Activated CD4-positive, alpha-beta T cell treated with anti-CD3 and anti-CD28 coated beads, Interleukin-2, amount 50 U/mL, for 4 hours (primary cell): ENCODE data around the gene LBHD1.

ENCODE experiments used
- DNase-seq, 2 experiments: peaks; one replicate each; pipeline ENCODE4 v3.0.0-alpha.2; 2020

The LBHD1 gene

DNA sequence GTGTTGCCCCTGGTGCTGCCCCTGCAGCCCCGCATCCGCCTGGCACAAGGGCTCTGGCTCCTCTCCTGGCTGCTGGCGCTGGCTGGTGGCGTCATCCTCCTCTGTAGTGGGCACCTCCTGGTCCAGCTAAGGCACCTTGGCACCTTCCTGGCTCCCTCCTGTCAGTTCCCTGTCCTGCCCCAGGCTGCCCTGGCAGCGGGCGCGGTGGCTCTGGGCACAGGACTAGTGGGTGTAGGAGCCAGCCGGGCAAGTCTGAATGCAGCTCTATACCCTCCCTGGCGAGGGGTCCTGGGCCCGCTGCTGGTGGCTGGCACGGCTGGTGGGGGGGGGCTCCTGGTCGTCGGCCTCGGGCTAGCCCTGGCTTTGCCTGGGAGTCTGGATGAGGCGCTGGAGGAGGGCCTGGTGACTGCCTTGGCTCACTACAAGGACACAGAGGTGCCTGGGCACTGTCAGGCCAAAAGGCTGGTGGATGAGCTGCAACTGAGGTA is 58.7 kb downstream of the LBHD1 start:
- no peak for DNase-seq
